Embryonic facial prominence (tissue), 1 donor: ENCODE results near the gene MICU2.
"Not testable (repeated sequence)": the region's sequence is repeated elsewhere in the genome, so short reads cannot be mapped to it uniquely, and the experiment has no call there.

ENCODE experiments used
- DNase-seq: peaks from one replicate; pipeline ENCODE4 v3.0.0-alpha.2; 2016; ENCODE audit errors: extremely low spot score

Gene MICU2

GRCh38 chr13:21594715-21595545 is 9.0 kb downstream of the MICU2 start:
- DNase-seq = no peak

- not testable (repeated sequence) for DNase-seq
Measured at GRCh38 chr13:21590665-21591456, 13.1 kb downstream of the MICU2 start.

- DNase-seq = no peak
Measured at GRCh38 chr13:21590231-21590630, 13.7 kb downstream of the MICU2 start.

GRCh38 chr13:21589510-21589909 is 14.5 kb downstream of the MICU2 start:
- not testable (repeated sequence) for DNase-seq

GRCh38 chr13:21588411-21588810 is 15.6 kb downstream of the MICU2 start:
- DNase-seq = not testable (repeated sequence)

- no peak for DNase-seq
Measured at GRCh38 chr13:21584973-21585592, 18.9 kb downstream of the MICU2 start.

GRCh38 chr13:21583478-21583877 is 20.5 kb downstream of the MICU2 start:
- no peak for DNase-seq

- no peak for DNase-seq
Measured at GRCh38 chr13:21580736-21581135, 23.2 kb downstream of the MICU2 start.

GRCh38 chr13:21579754-21580316 is 24.1 kb downstream of the MICU2 start:
- no peak for DNase-seq

GRCh38 chr13:21578748-21579147 is 25.2 kb downstream of the MICU2 start:
- DNase-seq = no peak

GRCh38 chr13:21576426-21576825 is 27.5 kb downstream of the MICU2 start:
- no peak for DNase-seq

GRCh38 chr13:21573920-21574712 is 29.9 kb downstream of the MICU2 start:
- DNase-seq = no peak

- no peak for DNase-seq
Measured at GRCh38 chr13:21569686-21570085, 34.3 kb downstream of the MICU2 start.

- DNase-seq = no peak
Measured at GRCh38 chr13:21568854-21569253, 35.1 kb downstream of the MICU2 start.

- no peak for DNase-seq
Measured at GRCh38 chr13:21567714-21568113, 36.3 kb downstream of the MICU2 start.

GRCh38 chr13:21557995-21558394 is 46.0 kb downstream of the MICU2 start:
- DNase-seq = no peak

- DNase-seq = no peak
Measured at GRCh38 chr13:21556051-21556450, 47.9 kb downstream of the MICU2 start.

GRCh38 chr13:21553261-21553660 is 50.7 kb downstream of the MICU2 start:
- DNase-seq = not testable (repeated sequence)

GRCh38 chr13:21550918-21551317 is 53.1 kb downstream of the MICU2 start:
- no peak for DNase-seq

GRCh38 chr13:21549633-21550032 is 54.3 kb downstream of the MICU2 start:
- DNase-seq = no peak

GRCh38 chr13:21548577-21548976 is 55.4 kb downstream of the MICU2 start:
- DNase-seq = no peak
